ENCODE data around the gene KIRREL3. TPM values are rescaled to one million over a fixed set of nuclear protein-coding genes. Genes with fewer than 3 reads are reported as not detected.

KIRREL3 gene
- total RNA-seq, 1 experiment from 2014 or later: 2.2 TPM

DNA sequence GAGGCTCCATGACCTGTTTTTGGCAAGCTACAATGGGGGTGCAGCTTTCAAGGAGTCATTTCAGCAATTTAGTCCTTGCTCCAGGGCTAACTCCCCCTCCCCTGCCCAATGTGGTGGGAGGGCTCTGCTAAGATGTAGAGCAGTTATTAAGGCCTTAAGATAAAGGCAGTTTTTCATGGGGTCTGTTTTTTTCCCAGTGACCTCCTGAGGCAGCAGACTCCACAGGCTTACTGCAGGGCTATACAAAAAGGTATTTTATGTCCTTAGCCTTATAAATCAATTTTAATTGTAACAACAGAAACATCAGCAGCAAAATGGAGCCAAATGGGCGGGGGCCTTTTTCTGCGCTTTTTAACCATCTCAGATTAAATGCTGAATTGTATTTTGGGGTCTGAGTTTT lies 192.3 kb downstream of the KIRREL3 start:
- H3K27me3 ChIP-seq (ENCODE audit: insufficient read depth, low read depth): peaks cover 48% of the 10 kb centered on the region
- BruUV-seq (replicated peaks): no TSS peak

DNA sequence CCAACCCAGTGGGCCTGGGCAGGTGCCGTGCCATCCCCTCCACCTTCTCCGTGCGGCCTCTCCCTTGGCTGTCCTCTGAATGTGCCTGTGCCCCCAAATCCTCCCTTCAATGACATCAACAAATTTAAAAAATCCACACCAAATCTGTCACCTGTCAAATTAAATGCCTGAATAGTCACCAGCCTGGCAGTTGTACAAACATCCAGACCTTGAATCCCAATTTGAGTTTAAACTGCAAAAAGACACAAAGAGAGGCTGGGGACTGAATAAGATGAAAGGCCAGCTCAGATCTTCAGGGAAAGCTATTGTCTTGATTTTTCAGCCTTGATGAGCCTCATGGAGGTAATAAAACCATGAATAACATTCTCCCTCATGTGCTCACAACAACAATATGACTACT lies 194.7 kb downstream of the KIRREL3 start:
- CTCF ChIA-PET: no interaction called here
- BruUV-seq (replicated peaks): no TSS peak
- H3K79me2 ChIP-seq (ENCODE audit: low read depth): no peaks in the 10 kb centered on the region

More for the DNA sequence above, 192.3 kb downstream of the KIRREL3 start:
- Histone ChIP-seq H3K79me2 (ENCODE audit: low read depth) (no peaks in the 10 kb centered on the region), H2AFZ (no peak overlapping the region), H3K4me3 (no peak overlapping the region), H3K9me3 (ENCODE audit: insufficient read depth, low read depth) (no peaks in the 10 kb centered on the region), H3K9me2 (ENCODE audit: insufficient read depth) (no peaks in the 10 kb centered on the region), H3K4me1 (replicated peaks; ENCODE audit: insufficient read depth) (no peaks in the 10 kb centered on the region), H4K20me1 (ENCODE audit: insufficient read depth) (no peaks in the 10 kb centered on the region), H3F3A (ENCODE audit: insufficient read depth, low read depth) (no peaks in the 10 kb centered on the region), H3K27ac (no peak overlapping the region), H3K4me2 (no peak overlapping the region), H3K36me3 (ENCODE audit: low read depth) (no peaks in the 10 kb centered on the region)
- DNase-seq: no peak
- intact Hi-C loops (cut with micrococcal nuclease; ENCODE audit: unreplicated experiment): no loop called here
- TF ChIP-seq EZH2 (IDR thresholded peaks at IDR 0.05; ENCODE audit: low read depth): no peak
- TF ChIP-seq, protein P1, sequence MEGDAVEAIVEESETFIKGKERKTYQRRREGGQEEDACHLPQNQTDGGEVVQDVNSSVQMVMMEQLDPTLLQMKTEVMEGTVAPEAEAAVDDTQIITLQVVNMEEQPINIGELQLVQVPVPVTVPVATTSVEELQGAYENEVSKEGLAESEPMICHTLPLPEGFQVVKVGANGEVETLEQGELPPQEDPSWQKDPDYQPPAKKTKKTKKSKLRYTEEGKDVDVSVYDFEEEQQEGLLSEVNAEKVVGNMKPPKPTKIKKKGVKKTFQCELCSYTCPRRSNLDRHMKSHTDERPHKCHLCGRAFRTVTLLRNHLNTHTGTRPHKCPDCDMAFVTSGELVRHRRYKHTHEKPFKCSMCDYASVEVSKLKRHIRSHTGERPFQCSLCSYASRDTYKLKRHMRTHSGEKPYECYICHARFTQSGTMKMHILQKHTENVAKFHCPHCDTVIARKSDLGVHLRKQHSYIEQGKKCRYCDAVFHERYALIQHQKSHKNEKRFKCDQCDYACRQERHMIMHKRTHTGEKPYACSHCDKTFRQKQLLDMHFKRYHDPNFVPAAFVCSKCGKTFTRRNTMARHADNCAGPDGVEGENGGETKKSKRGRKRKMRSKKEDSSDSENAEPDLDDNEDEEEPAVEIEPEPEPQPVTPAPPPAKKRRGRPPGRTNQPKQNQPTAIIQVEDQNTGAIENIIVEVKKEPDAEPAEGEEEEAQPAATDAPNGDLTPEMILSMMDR (conservative IDR thresholded peaks at IDR 0.05): no peak
- POLR2A ChIA-PET (ENCODE audit: unreplicated experiment): no interaction called here
- CTCF ChIA-PET: no interaction called here

DNA sequence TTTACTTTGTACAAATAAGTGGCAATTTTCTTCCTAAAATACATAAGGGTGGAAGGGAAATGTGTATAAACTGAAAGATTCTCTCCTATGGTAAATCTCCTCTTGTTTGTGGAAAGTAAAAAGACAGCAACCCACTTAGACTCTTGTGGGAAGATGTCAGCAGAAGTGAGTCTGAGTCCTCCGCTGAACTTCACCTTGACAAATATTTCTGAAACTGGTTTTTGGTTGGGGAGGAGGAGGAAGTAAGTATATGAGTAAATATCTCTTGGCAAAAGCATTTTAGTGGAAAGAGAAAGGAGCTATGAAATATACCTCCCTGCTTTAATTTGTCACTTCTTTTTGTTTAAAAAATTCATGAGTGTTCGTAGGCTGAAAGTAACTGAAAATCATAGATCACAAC lies 196.2 kb downstream of the KIRREL3 start:
- Histone ChIP-seq H3K27me3 (ENCODE audit: insufficient read depth, low read depth) (peaks cover 22% of the 10 kb centered on the region; the same call in 1 of the 2 replicates), H3K4me3 (no peak overlapping the region), H4K20me1 (ENCODE audit: insufficient read depth) (no peaks in the 10 kb centered on the region), H3K79me2 (ENCODE audit: low read depth) (no peaks in the 10 kb centered on the region), H3K9me3 (ENCODE audit: insufficient read depth, low read depth) (no peaks in the 10 kb centered on the region), H3K4me1 (replicated peaks; ENCODE audit: insufficient read depth) (no peaks in the 10 kb centered on the region), H2AFZ (no peak overlapping the region), H3K36me3 (ENCODE audit: low read depth) (no peaks in the 10 kb centered on the region), H3K4me2 (no peak overlapping the region), H3F3A (ENCODE audit: insufficient read depth, low read depth) (no peaks in the 10 kb centered on the region), H3K9me2 (ENCODE audit: insufficient read depth) (no peaks in the 10 kb centered on the region), H3K27ac (no peak overlapping the region)
- POLR2A ChIA-PET (ENCODE audit: unreplicated experiment): no interaction called here
- TF ChIP-seq, protein P1 (conservative IDR thresholded peaks at IDR 0.05): no peak
- no peak for TF ChIP-seq EZH2 (IDR thresholded peaks at IDR 0.05; ENCODE audit: low read depth)
- no TSS peak for BruUV-seq (replicated peaks)
- intact Hi-C loops (cut with micrococcal nuclease; ENCODE audit: unreplicated experiment): no loop called here
- CTCF ChIA-PET: no interaction called here
- no peak for DNase-seq

More for the DNA sequence above, 194.7 kb downstream of the KIRREL3 start:
- no peak for DNase-seq
- no peaks in the 10 kb centered on the region for H3F3A ChIP-seq (ENCODE audit: insufficient read depth, low read depth)
- H3K27ac ChIP-seq: no peak overlapping the region
- H3K4me1 ChIP-seq (replicated peaks; ENCODE audit: insufficient read depth): no peaks in the 10 kb centered on the region
- peaks cover 35% of the 10 kb centered on the region for H3K27me3 ChIP-seq (ENCODE audit: insufficient read depth, low read depth)
- TF ChIP-seq, protein P1 (conservative IDR thresholded peaks at IDR 0.05): no peak
- TF ChIP-seq EZH2 (IDR thresholded peaks at IDR 0.05; ENCODE audit: low read depth): no peak
- intact Hi-C loops (cut with micrococcal nuclease; ENCODE audit: unreplicated experiment): no loop called here
- no peak overlapping the region for H3K4me3 ChIP-seq
- POLR2A ChIA-PET (ENCODE audit: unreplicated experiment): no interaction called here
- H3K9me2 ChIP-seq (ENCODE audit: insufficient read depth): no peaks in the 10 kb centered on the region
- H3K4me2 ChIP-seq: no peak overlapping the region
- no peaks in the 10 kb centered on the region for H4K20me1 ChIP-seq (ENCODE audit: insufficient read depth)
- no peak overlapping the region for H2AFZ ChIP-seq
- H3K36me3 ChIP-seq (ENCODE audit: low read depth): no peaks in the 10 kb centered on the region
- H3K9me3 ChIP-seq (ENCODE audit: insufficient read depth, low read depth): no peaks in the 10 kb centered on the region
